Transverse colon (tissue), 3 donors: ENCODE data around the gene SEMA3C.

Experiments
- POLR2A ChIP-seq: fragments of 450-650 bp; IDR thresholded peaks from one replicate; pipeline ENCODE4 v1.6.1; 2016; ENCODE audit warnings: antibody characterized with exemption, mild to moderate bottlenecking, moderate library complexity
- TF ChIP-seq, protein P1 (sequence below), 5 experiments: fragments of 200-600 bp in 3 of 5; fragments of 450-650 bp in 2 of 5; sonication (generic) in 3 of 5; IDR thresholded peaks; 1 replicate in 2 of 5; 2 replicates in 3 of 5; pipeline ENCODE4 v1.5.1; 2016 to 2017; ENCODE audit warnings: antibody characterized with exemption in 5 of 5, inconsistent platforms in 3 of 5, mild to moderate bottlenecking in 2 of 5, moderate library complexity in 1 of 5

DNA sequence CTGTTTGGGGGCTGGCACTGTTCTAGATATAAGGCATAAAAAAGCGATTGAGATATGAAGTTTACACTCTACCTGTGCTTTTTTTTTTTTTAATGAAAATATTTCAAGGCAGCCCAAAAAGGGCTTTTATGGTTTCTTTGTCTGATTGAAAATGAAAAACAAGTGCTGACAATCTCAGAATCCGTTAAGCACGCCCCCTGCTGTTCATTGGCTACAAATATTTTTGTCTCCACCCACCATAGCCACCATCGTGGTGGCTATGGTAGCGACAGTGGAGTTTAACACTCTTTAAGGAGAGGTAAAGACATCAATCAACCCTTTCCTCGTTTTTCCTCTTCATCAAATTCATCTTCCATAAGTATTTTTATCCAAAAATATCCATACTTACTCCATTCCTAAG lies 186.2 kb downstream of the SEMA3C start:
- TF ChIP-seq POLR2A, result no peak
- TF ChIP-seq, protein P1, sequence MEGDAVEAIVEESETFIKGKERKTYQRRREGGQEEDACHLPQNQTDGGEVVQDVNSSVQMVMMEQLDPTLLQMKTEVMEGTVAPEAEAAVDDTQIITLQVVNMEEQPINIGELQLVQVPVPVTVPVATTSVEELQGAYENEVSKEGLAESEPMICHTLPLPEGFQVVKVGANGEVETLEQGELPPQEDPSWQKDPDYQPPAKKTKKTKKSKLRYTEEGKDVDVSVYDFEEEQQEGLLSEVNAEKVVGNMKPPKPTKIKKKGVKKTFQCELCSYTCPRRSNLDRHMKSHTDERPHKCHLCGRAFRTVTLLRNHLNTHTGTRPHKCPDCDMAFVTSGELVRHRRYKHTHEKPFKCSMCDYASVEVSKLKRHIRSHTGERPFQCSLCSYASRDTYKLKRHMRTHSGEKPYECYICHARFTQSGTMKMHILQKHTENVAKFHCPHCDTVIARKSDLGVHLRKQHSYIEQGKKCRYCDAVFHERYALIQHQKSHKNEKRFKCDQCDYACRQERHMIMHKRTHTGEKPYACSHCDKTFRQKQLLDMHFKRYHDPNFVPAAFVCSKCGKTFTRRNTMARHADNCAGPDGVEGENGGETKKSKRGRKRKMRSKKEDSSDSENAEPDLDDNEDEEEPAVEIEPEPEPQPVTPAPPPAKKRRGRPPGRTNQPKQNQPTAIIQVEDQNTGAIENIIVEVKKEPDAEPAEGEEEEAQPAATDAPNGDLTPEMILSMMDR (IDR thresholded peaks at IDR 0.05), result no peak
